ENCODE data around the gene PARG. TPM values are rescaled to one million over a fixed set of nuclear protein-coding genes. Genes with fewer than 3 reads are reported as not detected.
"Not testable (repeated sequence)": the region's sequence is repeated elsewhere in the genome, so short reads cannot be mapped to it uniquely, and the experiment has no call there.

PARG gene
- total and polyA plus RNA-seq, 2 donors (not counting 3 experiments of a cell fraction or from before 2014, with no cell fraction given): 6.1 to 27.6 TPM

DNA sequence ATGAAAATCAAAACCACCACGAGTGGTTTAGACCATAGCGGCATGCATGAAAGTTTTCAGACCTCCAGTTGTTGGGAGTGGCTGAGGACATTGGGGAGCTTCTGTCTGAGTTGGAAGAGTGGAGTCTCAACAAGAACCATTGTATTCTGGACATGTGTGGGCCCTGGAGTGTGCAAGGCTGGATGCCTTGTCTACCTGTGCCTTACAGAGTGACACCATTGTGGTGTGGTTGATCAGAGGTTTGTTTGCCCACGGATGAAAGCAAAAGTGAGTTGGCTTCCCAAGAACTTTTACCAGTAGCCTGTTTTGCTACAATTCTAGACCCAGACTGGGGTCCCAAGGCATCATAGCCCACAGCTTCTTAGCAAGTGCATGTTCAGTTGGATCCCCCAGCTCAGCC is 35.9 kb upstream of the PARG start:
- H3K9ac ChIP-seq (replicated peaks; ENCODE audit: extremely low read depth, insufficient read depth, low read length); dilution Hi-C loops (cut with MboI; ENCODE audit: extremely low pct_ligation_motif_present, low sequenced_read_pairs); H3K27ac ChIP-seq (ENCODE audit: insufficient read depth, low read depth, low read length); H3K4me3 ChIP-seq (replicated peaks in 1 of 3; ENCODE audit: insufficient read depth in 1 of 3, low read depth in 1 of 3, low read length in 3 of 3); H3K9me1 ChIP-seq (replicated peaks; ENCODE audit: control insufficient read depth, extremely low read depth, insufficient read depth, low read length); DNase-seq (ENCODE audit: low read depth, low spot score); H3K79me2 ChIP-seq (ENCODE audit: control insufficient read depth, insufficient read depth, low read length); H3K4me1 ChIP-seq (ENCODE audit: control insufficient read depth, extremely low read depth, insufficient read depth, low read length); H3K4me2 ChIP-seq (ENCODE audit: insufficient read depth, low read length); H3K27me3 ChIP-seq (ENCODE audit: control insufficient read depth in 2 of 2, insufficient read depth in 2 of 2, low read length in 2 of 2); H3K36me3 ChIP-seq (ENCODE audit: control insufficient read depth in 2 of 2, extremely low read depth in 1 of 2, insufficient read depth in 2 of 2, low read length in 2 of 2); FAIRE-seq; BruUV-seq (replicated peaks); POLR2A ChIA-PET; CTCF ChIA-PET; H3K9me3 ChIP-seq (replicated peaks; ENCODE audit: control insufficient read depth, insufficient read depth, low read length); H2AFZ ChIP-seq (ENCODE audit: low read depth, low read length); H4K20me1 ChIP-seq (replicated peaks; ENCODE audit: control insufficient read depth, extremely low read depth, insufficient read depth, low read length); intact Hi-C loops (cut with micrococcal nuclease): not testable (repeated sequence)

- H3K4me2 ChIP-seq (ENCODE audit: insufficient read depth, low read length); intact Hi-C loops (cut with micrococcal nuclease); dilution Hi-C loops (cut with MboI; ENCODE audit: extremely low pct_ligation_motif_present, low sequenced_read_pairs); H3K9me3 ChIP-seq (replicated peaks; ENCODE audit: control insufficient read depth, insufficient read depth, low read length); CTCF ChIA-PET; H3K27ac ChIP-seq (ENCODE audit: insufficient read depth, low read depth, low read length); DNase-seq (ENCODE audit: low read depth, low spot score); H4K20me1 ChIP-seq (replicated peaks; ENCODE audit: control insufficient read depth, extremely low read depth, insufficient read depth, low read length); FAIRE-seq; H3K4me1 ChIP-seq (ENCODE audit: control insufficient read depth, extremely low read depth, insufficient read depth, low read length); BruUV-seq (replicated peaks); H3K9ac ChIP-seq (replicated peaks; ENCODE audit: extremely low read depth, insufficient read depth, low read length); POLR2A ChIA-PET; H3K36me3 ChIP-seq (ENCODE audit: control insufficient read depth in 2 of 2, extremely low read depth in 1 of 2, insufficient read depth in 2 of 2, low read length in 2 of 2); H2AFZ ChIP-seq (ENCODE audit: low read depth, low read length); H3K9me1 ChIP-seq (replicated peaks; ENCODE audit: control insufficient read depth, extremely low read depth, insufficient read depth, low read length); H3K4me3 ChIP-seq (replicated peaks in 1 of 3; ENCODE audit: insufficient read depth in 1 of 3, low read depth in 1 of 3, low read length in 3 of 3); H3K27me3 ChIP-seq (ENCODE audit: control insufficient read depth in 2 of 2, insufficient read depth in 2 of 2, low read length in 2 of 2); H3K79me2 ChIP-seq (ENCODE audit: control insufficient read depth, insufficient read depth, low read length): not testable (repeated sequence)
Observed at GRCh38 chr10:49972094-49972493, 30.3 kb upstream of the PARG start.

- POLR2A ChIA-PET; H3K9me3 ChIP-seq (replicated peaks; ENCODE audit: control insufficient read depth, insufficient read depth, low read length); H2AFZ ChIP-seq (ENCODE audit: low read depth, low read length); H3K4me3 ChIP-seq (replicated peaks in 1 of 3; ENCODE audit: insufficient read depth in 1 of 3, low read depth in 1 of 3, low read length in 3 of 3); DNase-seq (ENCODE audit: low read depth, low spot score); H3K27ac ChIP-seq (ENCODE audit: insufficient read depth, low read depth, low read length); H4K20me1 ChIP-seq (replicated peaks; ENCODE audit: control insufficient read depth, extremely low read depth, insufficient read depth, low read length); H3K9me1 ChIP-seq (replicated peaks; ENCODE audit: control insufficient read depth, extremely low read depth, insufficient read depth, low read length); FAIRE-seq; H3K4me1 ChIP-seq (ENCODE audit: control insufficient read depth, extremely low read depth, insufficient read depth, low read length); H3K9ac ChIP-seq (replicated peaks; ENCODE audit: extremely low read depth, insufficient read depth, low read length); dilution Hi-C loops (cut with MboI; ENCODE audit: extremely low pct_ligation_motif_present, low sequenced_read_pairs); H3K79me2 ChIP-seq (ENCODE audit: control insufficient read depth, insufficient read depth, low read length); BruUV-seq (replicated peaks); H3K36me3 ChIP-seq (ENCODE audit: control insufficient read depth in 2 of 2, extremely low read depth in 1 of 2, insufficient read depth in 2 of 2, low read length in 2 of 2); intact Hi-C loops (cut with micrococcal nuclease); H3K27me3 ChIP-seq (ENCODE audit: control insufficient read depth in 2 of 2, insufficient read depth in 2 of 2, low read length in 2 of 2); H3K4me2 ChIP-seq (ENCODE audit: insufficient read depth, low read length); CTCF ChIA-PET: not testable (repeated sequence)
Observed at GRCh38 chr10:49971466-49971865, 29.6 kb upstream of the PARG start.

DNA sequence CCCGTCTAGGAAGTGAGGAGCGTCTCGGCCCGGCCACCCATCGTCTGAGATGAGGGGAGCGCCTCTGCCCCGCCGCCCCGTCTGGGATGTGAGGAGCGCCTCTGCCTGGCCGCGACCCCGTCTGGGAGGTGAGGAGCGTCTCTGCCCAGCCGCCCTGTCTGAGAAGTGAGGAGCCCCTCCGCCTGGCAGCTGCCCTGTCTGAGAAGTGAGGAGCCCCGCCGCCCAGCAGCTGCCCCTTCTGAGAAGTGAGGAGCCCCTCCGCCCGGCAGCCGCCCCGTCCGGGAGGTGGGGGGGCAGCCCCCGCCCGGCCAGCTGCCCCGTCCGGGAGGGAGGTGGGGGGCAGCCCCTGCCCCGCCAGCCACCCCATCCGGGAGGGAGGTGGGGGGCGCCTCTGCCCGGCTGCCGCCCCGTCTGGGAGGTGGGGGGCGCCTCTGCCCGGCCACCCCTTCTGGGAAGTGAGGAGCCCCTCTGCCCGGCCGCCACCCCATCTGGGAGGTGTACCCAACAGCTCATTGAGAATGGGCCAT is 28.6 kb upstream of the PARG start:
- H3K27me3 ChIP-seq (ENCODE audit: control insufficient read depth in 2 of 2, insufficient read depth in 2 of 2, low read length in 2 of 2); H3K4me1 ChIP-seq (ENCODE audit: control insufficient read depth, extremely low read depth, insufficient read depth, low read length); BruUV-seq (replicated peaks); H2AFZ ChIP-seq (ENCODE audit: low read depth, low read length); CTCF ChIA-PET; POLR2A ChIA-PET; H3K79me2 ChIP-seq (ENCODE audit: control insufficient read depth, insufficient read depth, low read length); H3K4me3 ChIP-seq (replicated peaks in 1 of 3; ENCODE audit: insufficient read depth in 1 of 3, low read depth in 1 of 3, low read length in 3 of 3); H3K9ac ChIP-seq (replicated peaks; ENCODE audit: extremely low read depth, insufficient read depth, low read length); H3K27ac ChIP-seq (ENCODE audit: insufficient read depth, low read depth, low read length); H3K9me3 ChIP-seq (replicated peaks; ENCODE audit: control insufficient read depth, insufficient read depth, low read length); H3K36me3 ChIP-seq (ENCODE audit: control insufficient read depth in 2 of 2, extremely low read depth in 1 of 2, insufficient read depth in 2 of 2, low read length in 2 of 2); H3K4me2 ChIP-seq (ENCODE audit: insufficient read depth, low read length); DNase-seq (ENCODE audit: low read depth, low spot score); H3K9me1 ChIP-seq (replicated peaks; ENCODE audit: control insufficient read depth, extremely low read depth, insufficient read depth, low read length); dilution Hi-C loops (cut with MboI; ENCODE audit: extremely low pct_ligation_motif_present, low sequenced_read_pairs); H4K20me1 ChIP-seq (replicated peaks; ENCODE audit: control insufficient read depth, extremely low read depth, insufficient read depth, low read length); FAIRE-seq; intact Hi-C loops (cut with micrococcal nuclease): not testable (repeated sequence)

All from endothelial cell of umbilical vein (primary cell).